ENCODE results near the gene NUBPL. TPM values are rescaled to one million over a fixed set of nuclear protein-coding genes. Genes with fewer than 3 reads are reported as not detected.

NUBPL gene
- polyA plus RNA-seq, 2 of the 4 experiments (the other 2 are of a cell fraction), result 7.6 to 14.1 TPM

GRCh38 chr14:31894351-31894750, 333.1 kb downstream of the NUBPL start:
- POLR2A ChIA-PET, result no interaction called here
- ATAC-seq (no peak), FAIRE-seq (no peak), DNase-seq (ENCODE audit: low read depth in 1 of 2, low spot score in 1 of 2) (no peak)
- TF ChIP-seq MAFK (IDR thresholded peaks at IDR 0.05; ENCODE audit: partially characterized antibody) (no peak), POLR2A (IDR thresholded peaks at IDR 0.05; ENCODE audit: low read length) (no peak), EP300 (IDR thresholded peaks at IDR 0.05) (no peak), BHLHE40 (IDR thresholded peaks at IDR 0.05; ENCODE audit: low read depth, low read length) (no peak), MAX (IDR thresholded peaks at IDR 0.05) (no peak), FOSL2 (IDR thresholded peaks at IDR 0.05) (no peak), FOSL2 (CRISPR knock-in tag; IDR thresholded peaks at IDR 0.05) (no peak), ZFP36 (IDR thresholded peaks at IDR 0.05; ENCODE audit: borderline replicate concordance, partially characterized antibody) (no peak), ATOH8 (CRISPR knock-in tag; IDR thresholded peaks at IDR 0.05; ENCODE audit: low read depth) (no peak), RAD21 (conservative IDR thresholded peaks at IDR 0.05 in 1 of 2, IDR thresholded peaks at IDR 0.05 in 1 of 2) (no peak), KDM5A (IDR thresholded peaks at IDR 0.05) (no peak), POLR2AphosphoS2 (conservative IDR thresholded peaks at IDR 0.05; ENCODE audit: low read length) (no peak), HOXA7 (CRISPR knock-in tag; IDR thresholded peaks at IDR 0.05) (no peak), SMC3 (IDR thresholded peaks at IDR 0.05) (no peak), HDAC2 (IDR thresholded peaks at IDR 0.05) (no peak)
- TF ChIP-seq, protein P1, sequence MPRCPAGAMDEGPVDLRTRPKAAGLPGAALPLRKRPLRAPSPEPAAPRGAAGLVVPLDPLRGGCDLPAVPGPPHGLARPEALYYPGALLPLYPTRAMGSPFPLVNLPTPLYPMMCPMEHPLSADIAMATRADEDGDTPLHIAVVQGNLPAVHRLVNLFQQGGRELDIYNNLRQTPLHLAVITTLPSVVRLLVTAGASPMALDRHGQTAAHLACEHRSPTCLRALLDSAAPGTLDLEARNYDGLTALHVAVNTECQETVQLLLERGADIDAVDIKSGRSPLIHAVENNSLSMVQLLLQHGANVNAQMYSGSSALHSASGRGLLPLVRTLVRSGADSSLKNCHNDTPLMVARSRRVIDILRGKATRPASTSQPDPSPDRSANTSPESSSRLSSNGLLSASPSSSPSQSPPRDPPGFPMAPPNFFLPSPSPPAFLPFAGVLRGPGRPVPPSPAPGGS (IDR thresholded peaks at IDR 0.05), result no peak
- TF ChIP-seq, protein P2, sequence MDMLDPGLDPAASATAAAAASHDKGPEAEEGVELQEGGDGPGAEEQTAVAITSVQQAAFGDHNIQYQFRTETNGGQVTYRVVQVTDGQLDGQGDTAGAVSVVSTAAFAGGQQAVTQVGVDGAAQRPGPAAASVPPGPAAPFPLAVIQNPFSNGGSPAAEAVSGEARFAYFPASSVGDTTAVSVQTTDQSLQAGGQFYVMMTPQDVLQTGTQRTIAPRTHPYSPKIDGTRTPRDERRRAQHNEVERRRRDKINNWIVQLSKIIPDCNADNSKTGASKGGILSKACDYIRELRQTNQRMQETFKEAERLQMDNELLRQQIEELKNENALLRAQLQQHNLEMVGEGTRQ (IDR thresholded peaks at IDR 0.05), result no peak
- TF ChIP-seq, protein P3, sequence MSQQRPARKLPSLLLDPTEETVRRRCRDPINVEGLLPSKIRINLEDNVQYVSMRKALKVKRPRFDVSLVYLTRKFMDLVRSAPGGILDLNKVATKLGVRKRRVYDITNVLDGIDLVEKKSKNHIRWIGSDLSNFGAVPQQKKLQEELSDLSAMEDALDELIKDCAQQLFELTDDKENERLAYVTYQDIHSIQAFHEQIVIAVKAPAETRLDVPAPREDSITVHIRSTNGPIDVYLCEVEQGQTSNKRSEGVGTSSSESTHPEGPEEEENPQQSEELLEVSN (IDR thresholded peaks at IDR 0.05; ENCODE audit: borderline replicate concordance, low read depth), result no peak
- Histone ChIP-seq H3K4me2 (no peak overlapping the region), H3K9me3 (no peaks in the 10 kb centered on the region), H3K4me1 (0 out of 3 replicates have a peak, but pooled peaks cover 5% of the 10 kb centered on the region), H3K27ac (no peak overlapping the region), H3K4me3 (no peak overlapping the region)
- 84% methylated on average over 2 of the region's 3 CpGs for whole genome bisulfite sequencing (ENCODE audit: missing lambda C conversion rate)
- CTCF ChIA-PET, result interaction anchor here (0.9 to 1.2 kb wide), 2 partner anchors 32 to 179 kb away, joined by 3 read pairs; no protein-coding TSS in a partner anchor

DNA sequence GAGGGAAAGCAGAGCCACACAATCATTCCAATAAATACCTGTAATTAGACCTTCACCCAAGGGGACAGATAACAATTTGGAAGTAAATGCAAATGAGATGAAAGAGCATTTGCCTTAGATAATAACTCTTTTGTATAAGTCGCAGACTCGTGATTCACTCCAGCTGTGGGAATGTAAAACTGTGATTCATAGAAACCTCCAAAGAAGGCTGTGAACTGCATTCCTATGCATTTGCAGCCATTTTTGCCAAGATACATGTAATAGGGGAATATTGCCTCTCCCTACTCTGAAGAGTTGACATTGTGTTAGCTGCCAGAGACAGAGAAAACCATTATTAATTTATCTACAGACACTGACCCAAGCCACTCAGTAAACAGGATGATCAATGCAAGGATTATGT, 334.0 kb downstream of the NUBPL start:
- Histone ChIP-seq H3K4me2 (no peak overlapping the region), H3K9me3 (no peaks in the 10 kb centered on the region), H3K4me3 (no peak overlapping the region), H3K27ac (no peak overlapping the region), H3K4me1 (0 out of 3 replicates have a peak, but pooled peaks cover 5% of the 10 kb centered on the region)
- POLR2A ChIA-PET, result no interaction called here
- FAIRE-seq, result no peak
- CTCF ChIA-PET, result interaction anchor here (1.1 to 1.2 kb wide), 2 partner anchors 179 to 330 kb away, joined by 3 read pairs; no protein-coding TSS in a partner anchor
- no peak for DNase-seq (ENCODE audit: low read depth in 1 of 2, low spot score in 1 of 2)
- no peak for ATAC-seq
- TF ChIP-seq MYC (IDR thresholded peaks at IDR 0.05; ENCODE audit: borderline replicate concordance, low read length) (no peak), ATOH8 (CRISPR knock-in tag; IDR thresholded peaks at IDR 0.05; ENCODE audit: low read depth) (no peak), FOSL2 (IDR thresholded peaks at IDR 0.05) (no peak), FOSL2 (CRISPR knock-in tag; IDR thresholded peaks at IDR 0.05) (no peak), EP300 (IDR thresholded peaks at IDR 0.05) (no peak), KDM1A (IDR thresholded peaks at IDR 0.05; ENCODE audit: low read depth) (no peak), ZC3H11A (IDR thresholded peaks at IDR 0.05) (no peak), KDM5A (IDR thresholded peaks at IDR 0.05) (no peak), NPAS2 (CRISPR knock-in tag; IDR thresholded peaks at IDR 0.05; ENCODE audit: borderline replicate concordance) (no peak), ESRRA (IDR thresholded peaks at IDR 0.05; ENCODE audit: borderline replicate concordance, low read length) (no peak), MAFK (IDR thresholded peaks at IDR 0.05; ENCODE audit: partially characterized antibody) (no peak), RARB (CRISPR knock-in tag; IDR thresholded peaks at IDR 0.05) (no peak), SMC3 (IDR thresholded peaks at IDR 0.05) (no peak), MAZ (IDR thresholded peaks at IDR 0.05; ENCODE audit: borderline replicate concordance, low read depth, low read length) (no peak)
- TF ChIP-seq, protein P4, sequence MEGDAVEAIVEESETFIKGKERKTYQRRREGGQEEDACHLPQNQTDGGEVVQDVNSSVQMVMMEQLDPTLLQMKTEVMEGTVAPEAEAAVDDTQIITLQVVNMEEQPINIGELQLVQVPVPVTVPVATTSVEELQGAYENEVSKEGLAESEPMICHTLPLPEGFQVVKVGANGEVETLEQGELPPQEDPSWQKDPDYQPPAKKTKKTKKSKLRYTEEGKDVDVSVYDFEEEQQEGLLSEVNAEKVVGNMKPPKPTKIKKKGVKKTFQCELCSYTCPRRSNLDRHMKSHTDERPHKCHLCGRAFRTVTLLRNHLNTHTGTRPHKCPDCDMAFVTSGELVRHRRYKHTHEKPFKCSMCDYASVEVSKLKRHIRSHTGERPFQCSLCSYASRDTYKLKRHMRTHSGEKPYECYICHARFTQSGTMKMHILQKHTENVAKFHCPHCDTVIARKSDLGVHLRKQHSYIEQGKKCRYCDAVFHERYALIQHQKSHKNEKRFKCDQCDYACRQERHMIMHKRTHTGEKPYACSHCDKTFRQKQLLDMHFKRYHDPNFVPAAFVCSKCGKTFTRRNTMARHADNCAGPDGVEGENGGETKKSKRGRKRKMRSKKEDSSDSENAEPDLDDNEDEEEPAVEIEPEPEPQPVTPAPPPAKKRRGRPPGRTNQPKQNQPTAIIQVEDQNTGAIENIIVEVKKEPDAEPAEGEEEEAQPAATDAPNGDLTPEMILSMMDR (IDR thresholded peaks at IDR 0.05), result no peak
- TF ChIP-seq, protein P5, sequence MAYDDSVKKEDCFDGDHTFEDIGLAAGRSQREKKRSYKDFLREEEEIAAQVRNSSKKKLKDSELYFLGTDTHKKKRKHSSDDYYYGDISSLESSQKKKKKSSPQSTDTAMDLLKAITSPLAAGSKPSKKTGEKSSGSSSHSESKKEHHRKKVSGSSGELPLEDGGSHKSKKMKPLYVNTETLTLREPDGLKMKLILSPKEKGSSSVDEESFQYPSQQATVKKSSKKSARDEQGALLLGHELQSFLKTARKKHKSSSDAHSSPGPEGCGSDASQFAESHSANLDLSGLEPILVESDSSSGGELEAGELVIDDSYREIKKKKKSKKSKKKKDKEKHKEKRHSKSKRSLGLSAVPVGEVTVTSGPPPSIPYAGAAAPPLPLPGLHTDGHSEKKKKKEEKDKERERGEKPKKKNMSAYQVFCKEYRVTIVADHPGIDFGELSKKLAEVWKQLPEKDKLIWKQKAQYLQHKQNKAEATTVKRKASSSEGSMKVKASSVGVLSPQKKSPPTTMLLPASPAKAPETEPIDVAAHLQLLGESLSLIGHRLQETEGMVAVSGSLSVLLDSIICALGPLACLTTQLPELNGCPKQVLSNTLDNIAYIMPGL (CRISPR knock-in tag; IDR thresholded peaks at IDR 0.05; ENCODE audit: borderline replicate concordance), result no peak
- 81% methylated on average over 2 of the region's 2 CpGs for WGBS (ENCODE audit: missing lambda C conversion rate)

Measured in A549 (cell line).